ENCODE results near the gene KL.

Gene KL

DNA sequence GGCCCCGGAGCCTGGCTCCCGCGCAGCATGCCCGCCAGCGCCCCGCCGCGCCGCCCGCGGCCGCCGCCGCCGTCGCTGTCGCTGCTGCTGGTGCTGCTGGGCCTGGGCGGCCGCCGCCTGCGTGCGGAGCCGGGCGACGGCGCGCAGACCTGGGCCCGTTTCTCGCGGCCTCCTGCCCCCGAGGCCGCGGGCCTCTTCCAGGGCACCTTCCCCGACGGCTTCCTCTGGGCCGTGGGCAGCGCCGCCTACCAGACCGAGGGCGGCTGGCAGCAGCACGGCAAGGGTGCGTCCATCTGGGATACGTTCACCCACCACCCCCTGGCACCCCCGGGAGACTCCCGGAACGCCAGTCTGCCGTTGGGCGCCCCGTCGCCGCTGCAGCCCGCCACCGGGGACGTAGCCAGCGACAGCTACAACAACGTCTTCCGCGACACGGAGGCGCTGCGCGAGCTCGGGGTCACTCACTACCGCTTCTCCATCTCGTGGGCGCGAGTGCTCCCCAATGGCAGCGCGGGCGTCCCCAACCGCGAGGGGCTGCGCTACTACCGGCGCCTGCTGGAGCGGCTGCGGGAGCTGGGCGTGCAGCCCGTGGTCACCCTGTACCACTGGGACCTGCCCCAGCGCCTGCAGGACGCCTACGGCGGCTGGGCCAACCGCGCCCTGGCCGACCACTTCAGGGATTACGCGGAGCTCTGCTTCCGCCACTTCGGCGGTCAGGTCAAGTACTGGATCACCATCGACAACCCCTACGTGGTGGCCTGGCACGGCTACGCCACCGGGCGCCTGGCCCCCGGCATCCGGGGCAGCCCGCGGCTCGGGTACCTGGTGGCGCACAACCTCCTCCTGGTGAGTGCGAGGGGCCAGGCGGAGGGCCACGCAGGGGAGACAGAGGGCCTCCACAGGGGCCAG, at the start of gene KL:
TSS of gene KL (plus strand) at position 10 of the 909 bp plus-strand sequence. CDS start at position 28, 18 bp downstream.
- no peak for DNase-seq (ENCODE audit: low read depth in 2 of 2)

DNA sequence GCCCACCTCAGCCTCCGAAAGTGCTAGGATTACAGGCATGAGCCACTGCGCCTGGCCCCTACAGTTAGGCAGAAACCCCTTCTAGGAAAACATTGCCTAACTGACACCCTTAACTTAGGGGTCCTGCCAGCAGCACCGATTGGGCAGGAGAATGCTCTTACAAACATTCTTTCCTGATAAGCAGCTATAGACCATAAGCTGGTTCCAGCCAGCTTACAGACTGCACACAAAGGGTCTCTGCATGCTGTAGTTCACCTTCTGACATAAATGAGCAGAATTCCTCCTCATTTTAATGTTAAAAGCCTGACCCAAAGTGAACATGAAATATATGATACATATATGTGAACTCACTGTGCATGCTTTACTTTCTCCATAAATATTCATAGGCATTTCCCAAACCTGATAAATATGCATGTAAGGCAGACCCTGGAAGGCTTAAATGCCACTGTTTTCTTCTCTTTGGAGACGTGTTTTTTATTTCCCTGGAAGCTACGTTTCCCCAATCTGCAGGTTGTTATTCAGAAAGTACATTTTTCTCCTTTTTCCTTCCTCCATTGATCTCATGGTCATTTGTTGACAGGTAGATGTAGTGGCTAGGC, 48.5 kb upstream of the KL start:
- no peak for DNase-seq (ENCODE audit: low read depth in 2 of 2)

DNA sequence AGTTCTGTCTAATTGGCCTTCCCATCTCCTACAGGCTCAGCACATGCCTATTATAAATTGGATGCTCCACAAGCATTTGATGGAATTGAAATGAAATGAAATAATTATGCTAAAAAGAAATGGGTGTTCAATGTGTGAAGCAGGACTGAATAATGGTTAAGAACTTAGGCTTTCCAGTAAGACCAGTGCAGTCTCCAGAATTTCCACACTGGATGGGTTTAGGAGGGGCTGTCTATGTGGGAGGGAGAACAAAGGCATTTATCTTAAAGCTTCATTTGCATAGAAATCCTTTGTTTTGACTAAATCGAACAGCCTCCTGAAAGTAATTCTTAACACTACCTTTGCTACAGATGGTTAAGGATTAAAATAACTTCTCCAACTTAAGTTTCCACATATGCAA, 47.9 kb upstream of the KL start:
- DNase-seq (ENCODE audit: low read depth in 2 of 2): no peak

DNA sequence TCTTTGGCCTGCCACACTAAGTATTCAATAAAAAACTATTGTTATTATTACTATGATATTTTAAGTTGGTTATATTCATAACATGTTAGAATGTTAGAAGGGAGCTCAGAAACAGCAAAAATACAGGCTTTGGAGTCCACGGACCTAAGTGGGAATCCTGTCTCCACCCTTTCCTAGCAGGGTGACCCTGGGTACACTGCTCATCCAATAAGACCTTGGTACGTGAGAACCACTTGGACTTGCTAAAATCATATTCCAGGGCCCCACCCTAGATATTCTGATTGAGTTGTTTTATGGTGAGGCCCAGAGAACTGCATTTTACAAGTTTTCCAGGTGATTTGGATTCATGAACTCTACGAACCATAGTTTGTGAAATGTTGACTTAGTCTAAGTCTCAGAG, 47.4 kb upstream of the KL start:
- DNase-seq (ENCODE audit: low read depth in 2 of 2): no peak

DNA sequence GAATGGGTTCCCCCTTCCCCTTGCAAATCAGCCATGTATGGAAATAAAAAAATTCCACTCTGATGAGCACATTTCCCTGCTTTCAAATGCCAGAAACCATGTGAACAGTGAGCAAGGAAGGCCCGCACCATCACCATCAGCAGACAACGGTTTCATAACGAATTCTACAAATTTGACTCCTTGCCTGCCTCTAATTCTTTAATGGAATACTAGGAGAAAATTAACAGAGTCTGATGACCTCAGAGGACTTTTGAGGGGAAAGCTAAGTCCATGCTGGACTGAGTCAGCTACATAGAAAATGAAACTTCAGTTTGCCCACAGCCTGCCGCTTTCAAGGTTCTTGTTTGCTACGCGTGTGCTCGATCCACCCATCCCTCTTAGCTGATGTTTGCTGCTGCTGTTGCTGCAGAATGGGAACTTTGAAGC, 46.7 kb upstream of the KL start:
- no peak for DNase-seq (ENCODE audit: low read depth in 2 of 2)

DNA sequence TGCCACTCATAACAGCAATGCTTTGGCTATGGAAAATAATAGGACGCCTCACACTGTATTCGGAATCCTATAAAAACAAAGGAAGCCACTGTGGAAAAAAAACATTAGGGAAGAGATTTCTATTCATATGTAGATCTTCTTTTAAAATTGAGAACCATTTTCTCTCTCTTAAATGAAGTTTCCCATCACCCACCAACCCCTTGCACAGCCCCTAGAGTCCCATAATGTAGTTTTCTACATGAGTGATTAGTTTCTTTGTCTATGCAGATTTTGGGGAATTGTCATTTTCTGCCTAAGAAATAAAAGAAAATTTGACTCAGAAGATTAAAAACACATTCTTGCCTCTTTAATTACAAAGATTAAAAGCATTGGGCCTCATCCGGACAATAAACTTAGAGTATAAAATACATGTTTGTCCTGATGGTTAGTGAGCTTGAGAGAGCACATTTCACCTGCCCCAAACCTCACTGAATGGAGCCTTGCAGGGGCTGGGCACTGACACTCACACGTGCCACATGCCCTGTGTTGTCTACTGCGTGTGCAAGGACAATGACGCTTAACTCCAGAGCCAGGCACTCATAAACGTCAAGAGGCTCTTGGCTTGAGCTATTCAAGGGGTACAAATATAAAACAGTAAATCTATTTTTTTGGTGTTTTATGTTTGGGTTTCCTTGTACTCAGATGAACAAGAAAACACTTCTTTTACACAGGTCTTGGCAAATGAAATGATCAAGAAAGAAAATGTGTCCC, 40.0 kb upstream of the KL start:
- no peak for DNase-seq (ENCODE audit: low read depth in 2 of 2)

DNA sequence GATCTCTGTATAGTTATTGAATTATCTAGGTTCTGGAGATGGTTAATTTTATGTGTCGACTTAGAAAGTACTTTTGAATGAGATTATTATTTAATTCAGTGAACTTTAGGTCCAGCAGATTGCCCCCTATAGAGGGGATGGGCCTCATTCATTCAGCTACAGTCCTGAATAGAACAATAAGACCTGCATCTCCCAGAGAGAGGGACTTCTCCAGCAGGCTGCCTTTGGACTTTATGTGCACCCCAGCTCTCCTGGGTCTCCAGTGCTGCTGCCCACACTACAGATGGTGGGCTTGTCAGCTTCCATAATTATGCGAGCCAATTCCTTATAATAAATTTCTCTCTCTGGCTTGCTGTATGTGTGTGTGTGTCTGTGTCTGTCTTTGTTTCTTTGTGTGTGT, 39.3 kb upstream of the KL start:
- no peak for DNase-seq (ENCODE audit: low read depth in 2 of 2)

DNA sequence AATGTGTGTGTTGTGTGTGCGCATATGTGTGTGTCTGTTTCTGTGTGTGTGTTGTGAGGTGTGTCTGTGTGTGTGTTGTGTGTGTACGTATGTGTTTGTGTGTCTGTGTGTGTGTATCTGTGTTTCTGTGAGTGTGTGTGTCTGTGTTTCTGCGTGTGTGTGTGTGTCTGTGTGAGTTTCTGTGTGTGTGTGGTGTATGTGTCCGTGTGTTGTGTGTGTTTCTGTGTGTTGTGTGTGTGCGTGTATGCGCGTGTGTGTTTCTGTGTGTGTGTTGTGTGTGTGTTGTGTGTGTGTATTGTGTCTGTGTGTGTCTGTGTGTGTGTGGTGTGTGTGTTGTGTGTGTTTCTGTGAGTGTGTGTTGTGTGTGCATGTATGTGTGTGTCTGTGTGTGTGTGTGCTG, 38.9 kb upstream of the KL start:
- DNase-seq (ENCODE audit: low read depth in 2 of 2): no peak

DNA sequence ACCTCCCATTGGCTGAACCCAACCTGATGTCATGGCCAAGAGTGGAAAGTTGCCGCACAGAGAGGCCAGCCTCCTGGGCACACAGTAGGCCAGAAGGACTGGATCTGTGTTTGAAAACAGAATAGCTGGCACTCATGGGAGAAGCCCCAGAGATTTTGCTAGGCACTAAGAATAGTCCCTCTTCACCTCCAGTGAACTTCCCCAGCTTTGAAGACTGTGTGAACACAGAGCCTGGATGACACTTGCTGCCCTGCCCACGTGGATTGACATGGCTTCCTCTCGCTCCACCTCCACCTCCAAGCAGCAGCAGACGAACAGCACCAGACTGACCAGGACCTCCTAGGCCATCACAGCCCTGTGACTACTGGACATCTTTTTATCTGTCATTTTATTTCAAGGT, 37.9 kb upstream of the KL start:
- DNase-seq (ENCODE audit: low read depth in 2 of 2): no peak

DNA sequence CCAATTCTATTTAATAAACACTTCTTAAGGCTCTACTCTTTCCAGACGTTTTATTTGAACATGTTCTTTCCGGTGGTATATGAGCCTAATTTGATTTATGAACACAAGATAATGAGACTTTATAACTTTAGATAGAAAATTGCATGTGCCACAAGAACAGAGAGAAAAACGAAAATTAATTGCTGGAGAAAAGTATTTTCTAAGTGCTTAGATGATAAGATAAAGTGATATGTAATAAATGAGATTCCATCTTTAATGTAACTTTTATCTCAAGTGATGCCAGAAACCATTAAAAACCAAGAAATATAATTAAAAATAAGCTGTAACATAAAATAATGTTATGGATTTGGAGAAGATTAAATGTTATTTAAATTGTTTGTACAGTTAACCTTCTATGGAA, 33.2 kb upstream of the KL start:
- DNase-seq (ENCODE audit: low read depth in 2 of 2): no peak

DNA sequence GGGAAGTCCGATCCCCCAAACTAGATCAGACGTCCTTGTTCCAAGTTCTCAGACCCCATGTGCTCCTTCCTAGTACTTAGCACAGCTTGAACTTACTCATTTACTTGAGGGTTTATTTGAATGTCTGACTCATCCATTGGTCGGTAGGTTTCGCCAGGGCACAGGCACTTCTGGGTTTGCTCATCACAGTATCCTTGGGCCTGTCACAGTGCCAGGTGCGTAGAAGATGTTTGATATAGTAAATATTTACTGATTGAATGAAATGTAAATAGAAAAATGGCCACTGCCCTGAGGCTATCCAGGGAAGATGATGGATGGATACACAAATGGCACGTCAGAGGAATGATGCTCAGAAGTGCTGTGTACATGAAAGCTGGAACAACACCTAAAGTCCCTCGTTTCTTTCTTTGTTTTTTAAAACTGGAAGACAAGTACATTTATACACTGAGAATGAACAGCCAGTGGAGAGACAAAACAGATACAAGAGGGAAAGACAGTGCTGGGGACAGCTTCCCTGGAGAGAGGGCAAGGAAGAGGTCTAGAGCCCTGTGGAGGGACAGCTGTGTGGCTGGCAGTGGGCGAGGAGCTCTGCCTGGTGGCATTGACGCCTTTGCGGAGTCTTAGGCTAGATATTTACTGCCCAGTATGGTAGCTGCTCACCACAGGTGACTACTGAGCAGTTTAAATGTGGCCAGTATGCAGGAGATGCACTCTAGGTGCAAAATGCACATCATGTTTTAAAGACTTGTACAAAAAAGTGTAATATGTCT, 31.2 kb upstream of the KL start:
- DNase-seq (ENCODE audit: low read depth in 2 of 2): no peak

DNA sequence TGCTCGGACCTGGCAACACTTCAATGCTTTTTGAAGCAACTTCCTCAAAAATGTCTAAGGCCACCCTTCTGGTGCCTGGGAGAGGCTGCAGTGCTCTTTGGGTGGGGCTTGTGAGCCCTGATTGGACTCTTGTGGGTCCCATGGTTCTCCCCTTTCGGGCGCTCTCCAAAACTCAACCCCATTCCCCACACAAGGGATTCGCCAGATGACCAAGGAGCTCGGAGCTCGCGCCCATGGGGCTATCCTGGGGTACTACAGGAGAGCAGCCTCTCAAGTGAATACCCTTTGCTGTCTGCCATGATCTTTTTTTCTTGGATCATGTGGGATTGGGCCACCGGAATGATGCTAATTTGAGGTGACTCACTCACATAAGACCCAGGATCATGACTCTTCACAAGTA, 29.7 kb upstream of the KL start:
- DNase-seq (ENCODE audit: low read depth in 2 of 2): no peak

DNA sequence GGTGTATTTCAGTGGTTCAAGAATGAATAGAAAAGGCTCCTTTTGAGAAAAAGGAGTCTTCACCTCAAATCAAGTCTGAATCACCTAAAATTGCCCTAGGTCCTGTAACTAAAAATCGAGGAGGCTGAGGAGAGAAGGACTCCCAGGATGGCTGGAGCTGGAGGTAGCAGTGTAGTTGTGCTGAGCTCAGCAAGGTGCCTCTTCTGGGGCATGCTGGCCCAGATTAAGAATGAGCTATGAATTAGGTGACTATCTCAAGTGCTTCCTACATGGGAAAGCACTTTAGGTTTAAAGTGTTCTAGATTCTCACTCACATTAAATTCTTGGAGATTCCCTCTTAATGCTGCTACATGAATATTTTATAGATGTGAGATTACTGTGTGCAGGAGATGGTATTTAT, 28.8 kb upstream of the KL start:
- DNase-seq (ENCODE audit: low read depth in 2 of 2): no peak

DNA sequence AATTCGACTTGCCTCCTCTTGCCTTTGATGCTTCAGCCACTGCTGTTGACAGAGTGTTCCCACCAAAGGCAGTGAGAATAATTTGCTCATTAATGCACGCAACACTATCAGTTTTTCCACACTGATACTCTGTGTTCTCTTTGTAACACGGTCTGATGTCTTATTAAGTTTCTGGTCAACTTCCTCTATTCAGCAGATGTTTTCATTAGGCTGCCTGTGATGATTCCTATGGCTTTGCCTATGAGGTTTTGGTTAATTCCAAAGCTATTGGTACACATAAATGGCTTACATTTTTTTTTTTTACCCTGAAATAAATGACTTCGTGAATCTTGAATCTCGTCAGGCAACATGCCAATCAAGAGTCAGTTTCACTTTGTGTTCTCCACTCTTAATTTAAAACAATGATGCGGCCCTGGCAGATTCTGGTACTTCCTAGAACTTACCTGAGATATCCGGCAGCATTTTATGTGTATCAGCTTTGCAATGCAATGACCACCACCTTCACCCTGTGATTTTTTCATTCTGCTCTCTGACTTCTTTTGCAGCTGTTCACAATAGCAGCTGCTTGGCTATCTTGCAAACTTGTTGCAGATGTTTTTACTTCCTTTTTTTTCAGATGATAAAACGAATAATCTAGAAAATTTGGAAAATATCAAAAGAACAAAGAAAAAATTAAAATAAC, 27.5 kb upstream of the KL start:
- DNase-seq (ENCODE audit: low read depth in 2 of 2): no peak

DNA sequence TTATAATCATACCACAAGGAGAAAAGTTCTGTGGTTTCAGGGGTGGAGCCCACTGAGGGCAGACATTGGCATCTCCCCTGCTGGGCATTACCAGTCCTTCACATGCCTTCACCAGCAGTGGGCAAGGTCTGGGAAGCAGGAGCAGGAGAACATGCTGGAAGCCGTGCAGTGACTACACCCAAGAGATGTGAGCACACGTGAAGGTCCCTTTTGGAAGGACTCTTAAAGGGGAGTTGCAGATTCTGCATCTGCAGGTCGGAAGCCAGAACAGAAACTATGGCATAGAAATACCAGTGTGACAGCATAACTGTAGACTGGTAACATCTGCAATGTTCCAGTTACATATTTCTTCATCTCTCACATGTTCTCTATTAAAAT, 26.9 kb upstream of the KL start:
- no peak for DNase-seq (ENCODE audit: low read depth in 2 of 2)

DNA sequence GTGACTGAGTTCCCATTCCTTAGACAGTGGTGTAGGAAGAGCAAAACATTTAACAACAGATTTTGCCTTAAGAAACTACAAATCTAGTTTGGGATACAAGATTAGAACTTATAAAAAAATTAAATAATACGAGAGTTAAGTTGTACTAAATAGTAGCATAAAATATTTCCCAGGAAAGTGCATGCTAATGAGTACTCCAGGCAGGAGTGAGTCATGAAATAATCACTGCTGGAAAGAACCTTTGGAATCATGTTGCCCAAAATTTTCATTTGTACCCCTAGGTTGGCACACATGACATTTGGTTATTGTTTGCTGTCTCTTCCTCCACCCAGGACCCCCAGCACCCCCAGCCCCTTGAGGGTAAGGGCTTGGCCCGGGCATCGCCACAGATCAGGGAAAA, 26.3 kb upstream of the KL start:
- DNase-seq (ENCODE audit: low read depth in 2 of 2): no peak

DNA sequence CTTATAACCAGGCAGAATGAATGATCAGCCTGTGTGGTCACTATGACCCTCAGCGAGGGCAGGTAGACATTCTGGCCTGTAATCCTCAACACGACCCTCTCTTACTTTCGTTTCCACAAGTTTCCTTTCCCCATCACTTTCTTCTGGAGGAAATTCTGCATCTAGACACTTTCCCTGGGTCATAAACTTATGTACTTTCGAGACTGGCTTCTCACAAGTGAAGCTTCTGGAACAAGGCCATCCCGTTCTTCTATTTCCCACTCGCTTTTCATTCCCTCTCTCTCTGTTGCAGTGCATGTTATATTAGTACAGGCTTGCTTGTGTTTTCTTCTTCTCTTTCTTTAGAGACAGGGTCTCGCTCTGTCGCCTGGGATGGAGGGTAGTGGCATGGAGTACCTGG, 23.1 kb upstream of the KL start:
- no peak for DNase-seq (ENCODE audit: low read depth in 2 of 2)

DNA sequence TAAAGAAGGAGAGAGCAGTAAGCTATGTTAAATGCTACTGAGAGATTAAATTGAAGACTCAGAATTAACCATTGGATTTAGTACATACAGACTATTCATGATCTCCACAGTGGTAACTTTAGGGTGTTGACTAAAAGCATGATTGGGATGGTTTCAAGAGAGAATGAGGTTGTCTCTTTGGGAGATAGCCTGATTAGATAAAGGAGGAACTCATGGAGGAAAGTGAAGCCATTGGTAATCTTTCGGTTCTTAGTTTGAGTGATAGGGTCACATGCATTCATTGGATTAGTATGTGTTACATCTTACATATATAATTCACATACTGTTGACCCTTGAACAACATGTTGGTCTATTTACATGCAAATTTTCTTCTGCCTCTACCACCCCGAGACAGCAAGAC, 18.8 kb upstream of the KL start:
- no peak for DNase-seq (ENCODE audit: low read depth in 2 of 2)

DNA sequence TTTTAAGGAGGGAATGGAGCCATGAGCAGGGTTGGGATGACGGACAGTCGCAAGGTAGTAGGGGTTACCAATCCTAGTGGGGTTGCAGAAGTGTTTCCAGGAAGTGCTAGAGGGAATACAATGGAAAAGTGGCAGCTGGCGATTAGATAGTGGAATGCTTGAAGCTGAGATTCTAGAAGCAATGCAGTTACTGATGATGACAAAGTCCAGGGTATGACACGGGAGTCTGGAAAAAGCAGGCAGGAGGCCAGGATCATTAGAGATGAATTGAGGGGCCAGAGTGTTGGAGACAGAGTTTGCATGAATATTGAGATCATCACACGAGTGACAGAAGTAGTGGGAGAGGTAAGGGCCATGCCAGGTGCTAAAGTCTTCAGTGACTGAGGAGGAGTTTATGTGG, 17.3 kb upstream of the KL start:
- DNase-seq (ENCODE audit: low read depth in 2 of 2): no peak

DNA sequence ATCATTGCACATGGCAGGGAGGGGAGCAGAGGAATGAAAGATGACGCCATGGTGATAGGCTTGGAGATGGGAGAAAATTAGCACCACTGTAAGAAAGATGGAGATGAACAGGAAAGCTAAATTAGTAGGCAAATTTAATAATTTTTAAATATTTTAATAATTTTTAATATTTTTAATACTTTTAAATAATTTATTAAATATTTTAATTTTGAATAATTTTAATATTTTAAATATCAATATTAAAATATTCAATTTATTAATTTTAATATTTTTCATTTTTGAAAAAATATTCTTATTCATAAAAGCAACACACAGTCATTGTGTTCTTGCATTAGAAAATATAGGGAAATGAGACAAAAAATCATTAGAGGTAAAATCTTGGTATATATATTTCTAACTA, 15.9 kb upstream of the KL start:
- DNase-seq (ENCODE audit: low read depth in 2 of 2): no peak

DNA sequence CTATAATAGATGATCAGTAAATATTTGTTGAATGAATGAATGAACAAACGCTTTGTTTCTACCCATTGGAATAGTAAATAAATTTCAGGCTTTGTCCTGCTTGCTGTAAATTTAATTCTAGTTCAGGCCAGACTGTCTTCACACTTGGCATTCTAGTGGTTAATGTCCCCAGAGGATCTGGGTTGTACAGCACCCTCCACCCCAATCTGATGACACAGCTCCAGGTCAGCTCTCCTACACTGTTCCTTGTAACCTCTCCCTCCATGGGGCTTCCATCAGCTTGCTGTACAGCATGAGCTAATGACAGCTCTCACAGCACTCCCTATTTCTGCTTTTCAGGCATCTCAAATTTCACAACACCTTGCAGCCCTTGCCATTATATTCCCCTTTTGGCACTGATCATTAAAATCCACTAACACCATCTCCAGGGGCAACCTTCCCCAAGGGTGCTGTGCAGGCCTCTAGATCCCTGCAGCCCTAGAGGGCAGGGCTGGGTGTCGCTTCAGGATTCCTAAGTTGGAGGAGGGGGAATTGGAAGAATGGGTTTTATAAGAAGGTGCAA, 12.7 kb upstream of the KL start:
- DNase-seq (ENCODE audit: low read depth in 2 of 2): no peak

Data from stimulated activated CD4-positive, alpha-beta T cell treated with anti-CD3 and anti-CD28 coated beads, Interleukin-1b, Interleukin-23, amount 100 ng/mL, for 1 hour (primary cell).